Stimulated activated CD8-positive, alpha-beta memory T cell treated with anti-CD3 and anti-CD28 coated beads, Interleukin-15, amount 100 ng/mL, for 4 hours (primary cell): ENCODE measurements around the gene MYO1D.
"Not testable (repeated sequence)": the region's sequence is repeated elsewhere in the genome, so short reads cannot be mapped to it uniquely, and the experiment has no call there.

Source experiments
- DNase-seq, 2 donors: peaks; one replicate each; pipeline ENCODE4 v3.0.0-alpha.2; 2020; ENCODE audit warnings: low read depth in 2 of 2

MYO1D gene

DNA sequence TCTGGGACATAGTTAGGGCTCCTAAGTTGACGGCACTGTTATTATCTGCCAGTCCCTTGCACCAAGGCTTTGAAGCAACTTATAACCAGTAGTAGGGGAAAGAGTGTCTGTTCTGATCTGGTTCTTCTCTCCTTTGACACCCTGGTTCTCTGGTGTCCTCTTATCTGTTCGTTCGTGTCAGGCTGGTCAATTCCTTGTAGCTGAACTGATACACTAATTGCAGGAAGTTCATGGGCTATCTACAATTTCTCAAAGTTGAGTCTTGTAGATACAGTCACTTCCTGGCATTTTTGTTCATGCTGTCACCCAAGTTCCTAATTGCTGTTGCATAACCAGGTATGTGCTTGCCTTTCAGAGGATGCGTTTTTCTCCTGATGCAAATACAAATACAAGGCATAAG is 17.3 kb upstream of the MYO1D start:
- no peak for DNase-seq

DNA sequence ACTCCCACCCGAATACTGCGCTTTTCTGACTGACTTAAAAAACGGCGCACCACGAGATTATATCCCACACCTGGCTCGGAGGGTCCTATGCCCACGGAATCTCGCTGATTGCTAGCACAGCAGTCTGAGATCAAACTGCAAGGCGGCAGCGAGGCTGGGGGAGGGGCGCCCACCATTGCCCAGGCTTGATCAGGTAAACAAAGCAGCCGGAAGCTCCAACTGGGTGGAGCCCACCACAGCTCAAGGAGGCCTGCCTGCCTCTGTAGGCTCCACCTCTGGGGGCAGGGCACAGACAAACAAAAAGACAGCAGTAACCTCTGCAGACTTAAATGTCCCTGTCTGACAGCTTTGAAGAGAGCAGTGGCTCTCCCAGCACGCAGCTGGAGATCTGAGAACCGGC is 10.5 kb upstream of the MYO1D start:
- DNase-seq, result not testable (repeated sequence)

DNA sequence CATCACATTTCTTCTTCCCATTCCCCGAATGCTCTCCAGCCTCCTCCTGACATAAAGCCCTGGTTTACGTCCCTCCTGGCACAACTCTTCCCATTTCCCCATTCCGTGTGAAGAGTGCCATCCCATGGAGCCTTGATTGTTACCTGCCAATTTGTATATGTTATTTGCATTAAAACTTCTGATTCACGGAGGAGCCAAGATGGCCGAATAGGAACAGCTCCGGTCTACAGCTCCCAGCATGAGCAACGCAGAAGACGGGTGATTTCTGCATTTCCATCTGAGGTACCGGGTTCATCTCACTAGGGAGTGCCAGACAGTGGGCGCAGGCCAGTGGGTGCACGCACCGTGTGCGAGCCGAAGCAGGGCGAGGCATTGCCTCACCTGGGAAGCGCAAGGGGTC is 10.0 kb upstream of the MYO1D start:
- DNase-seq, result not testable (repeated sequence)

DNA sequence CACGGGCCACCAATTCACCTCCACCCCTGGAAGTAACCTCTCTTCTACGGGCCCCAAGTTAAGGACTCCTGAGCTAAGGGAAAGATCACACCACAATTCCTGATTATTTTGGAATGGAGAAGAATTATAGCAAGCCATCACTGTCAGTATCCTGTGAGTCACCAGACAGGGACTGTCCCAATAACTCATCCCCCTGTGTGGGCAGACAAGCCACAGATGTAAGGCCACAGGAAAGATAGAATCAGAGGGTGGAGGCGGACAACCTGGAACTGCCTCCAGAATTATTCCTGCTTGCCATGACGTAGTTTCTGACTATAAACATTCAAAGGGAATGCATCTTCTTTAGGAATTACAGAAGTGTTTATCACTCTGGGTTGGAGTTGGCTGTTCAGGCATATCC is 5.8 kb upstream of the MYO1D start:
- no peak for DNase-seq

DNA sequence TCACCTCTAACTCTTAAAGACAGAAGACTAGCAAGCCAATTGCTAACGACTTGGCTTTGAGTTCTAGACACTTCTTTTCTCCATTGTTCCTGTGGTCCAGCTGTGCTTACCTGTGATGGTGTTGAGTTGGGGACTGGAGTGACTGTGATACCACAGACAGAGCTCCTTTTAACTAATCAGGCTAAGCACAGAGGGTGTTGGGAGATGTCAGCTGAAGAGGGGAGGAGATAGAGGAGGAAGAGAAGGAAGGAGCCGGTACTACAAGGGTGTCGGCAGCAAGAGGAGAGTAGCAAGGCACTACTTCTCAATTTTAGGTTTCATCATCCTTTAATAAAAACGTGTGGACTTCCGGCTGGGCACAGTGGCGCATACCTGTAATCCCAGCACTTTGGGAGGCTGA is 5.1 kb upstream of the MYO1D start:
- no peak for DNase-seq

DNA sequence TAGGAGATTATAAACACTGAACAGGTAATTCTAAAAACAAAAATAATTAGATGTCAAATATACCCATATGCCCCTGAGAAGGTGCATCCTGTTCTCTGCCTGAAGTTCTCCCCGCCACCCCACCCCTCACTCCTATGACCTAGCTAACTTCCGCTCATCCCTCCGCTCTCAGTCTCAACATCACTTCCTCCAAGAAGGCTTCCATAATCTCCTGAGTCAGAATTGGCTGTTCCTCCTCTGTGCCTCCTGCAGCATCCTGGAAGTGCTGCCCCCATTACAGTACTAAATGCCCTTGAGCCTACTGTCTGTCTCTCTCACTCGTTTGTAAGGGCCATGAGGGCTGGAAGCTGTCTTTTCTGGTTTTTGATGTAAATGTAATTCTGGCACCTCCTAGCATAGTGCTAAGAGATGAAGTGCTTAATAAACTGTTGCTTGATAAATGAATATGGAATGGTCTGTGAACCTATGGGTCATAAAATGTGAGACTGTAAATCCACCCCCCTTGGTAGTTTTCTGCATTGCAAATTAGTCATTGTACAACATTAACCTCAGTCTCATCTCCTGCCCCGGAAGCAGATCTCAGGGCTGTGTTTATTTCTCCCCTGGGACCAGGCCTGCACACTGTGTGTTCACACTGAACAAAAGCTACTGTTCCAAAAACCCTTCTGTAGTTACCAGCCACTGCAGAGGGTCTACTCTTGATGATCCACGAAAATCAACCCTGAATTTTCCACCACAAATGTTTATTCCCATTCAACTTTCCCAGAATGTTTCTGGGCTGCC is 3.9 kb upstream of the MYO1D start:
- DNase-seq, result no peak

DNA sequence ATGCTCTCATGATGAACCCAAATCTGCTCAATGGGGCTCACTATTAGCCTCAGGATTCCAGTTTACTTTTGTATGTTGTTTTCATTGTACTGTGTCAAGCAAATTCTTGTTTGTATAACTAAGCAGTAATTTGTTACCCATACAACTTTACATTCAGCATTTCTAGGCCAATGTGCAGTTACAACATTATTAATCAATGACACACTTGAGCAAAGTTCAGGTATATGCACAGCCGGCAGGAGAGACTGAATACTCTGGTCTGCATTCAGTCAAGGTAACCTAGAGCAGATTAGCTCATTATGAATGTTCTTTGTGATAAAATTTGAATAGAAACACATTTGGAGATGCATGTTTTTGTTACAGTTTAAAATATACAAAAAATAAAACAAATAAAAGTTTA is 2.2 kb upstream of the MYO1D start:
- DNase-seq, result no peak

DNA sequence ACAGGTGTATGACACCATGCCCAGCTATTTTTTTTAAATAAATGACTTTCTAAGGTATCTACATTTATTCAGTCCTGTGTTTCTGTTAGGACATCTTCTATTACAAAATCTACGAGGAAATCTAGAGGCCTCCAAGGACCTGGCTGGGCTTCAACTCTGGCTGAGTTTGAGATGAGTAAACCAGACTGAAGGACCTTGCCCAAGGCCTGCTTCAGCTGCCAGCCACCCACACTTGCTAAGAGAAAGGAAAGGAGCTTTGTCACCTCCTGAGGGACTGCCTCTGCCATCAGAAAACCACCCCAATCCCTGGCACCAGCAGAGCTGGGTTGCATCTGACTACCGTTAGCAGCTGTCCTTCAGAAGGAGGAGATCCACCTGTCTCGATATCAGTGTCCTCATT is 1.3 kb upstream of the MYO1D start:
- no peak for DNase-seq

DNA sequence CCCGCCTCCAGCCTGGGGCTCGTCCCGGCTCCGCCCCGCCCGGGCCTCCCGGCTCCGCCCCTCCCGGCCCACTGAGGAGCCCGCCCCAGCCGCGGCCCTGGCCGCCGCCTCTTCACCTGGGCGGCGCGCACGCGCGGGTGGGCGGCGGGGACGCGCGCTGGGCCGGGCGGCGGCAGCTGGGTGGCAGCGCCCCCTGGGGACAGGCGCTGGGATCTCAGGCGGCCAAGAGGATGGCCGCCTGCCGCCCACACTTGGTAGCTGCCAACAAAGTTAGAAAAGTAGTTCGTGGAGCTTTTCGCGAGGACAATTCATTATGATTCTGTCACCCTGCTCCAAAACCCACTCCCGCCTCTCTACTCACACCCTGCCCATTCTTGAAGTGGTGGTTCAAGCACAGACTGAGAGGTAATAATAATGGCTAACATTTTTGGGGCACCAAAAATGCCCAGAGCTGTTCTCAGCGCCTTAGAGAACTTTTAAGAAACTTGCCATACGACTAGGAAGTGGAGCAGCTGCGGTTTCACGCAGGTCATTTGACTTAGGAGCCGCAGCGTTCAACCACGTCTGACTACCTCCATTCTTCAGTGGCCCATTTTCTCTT is 340 bp upstream of the MYO1D start:
- DNase-seq, result peak; percentile 79 to 90

DNA sequence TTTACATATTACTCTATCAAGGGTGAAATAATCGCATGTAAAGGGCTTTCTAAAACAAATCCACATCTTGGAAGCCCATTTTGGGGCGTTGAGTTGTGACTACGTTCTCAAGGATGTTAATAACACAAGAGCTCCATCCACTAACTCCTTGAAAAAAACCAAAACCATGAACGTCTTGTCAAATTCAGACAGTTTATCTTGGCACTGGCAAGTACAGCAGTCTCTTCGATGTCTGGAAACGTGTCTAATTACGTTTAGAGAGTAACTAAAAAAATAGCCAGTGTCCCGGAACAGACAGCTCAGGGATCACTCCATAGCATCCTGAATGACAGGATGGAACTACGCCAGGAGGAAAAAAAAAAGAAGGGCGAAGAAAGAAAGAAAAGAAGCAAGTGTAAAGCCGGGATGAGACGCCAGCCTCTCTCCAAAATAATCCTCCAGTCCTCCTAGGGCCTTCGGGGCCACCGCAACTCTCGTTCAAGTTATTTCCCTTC is 954 bp downstream of the MYO1D start:
- DNase-seq, result no peak

DNA sequence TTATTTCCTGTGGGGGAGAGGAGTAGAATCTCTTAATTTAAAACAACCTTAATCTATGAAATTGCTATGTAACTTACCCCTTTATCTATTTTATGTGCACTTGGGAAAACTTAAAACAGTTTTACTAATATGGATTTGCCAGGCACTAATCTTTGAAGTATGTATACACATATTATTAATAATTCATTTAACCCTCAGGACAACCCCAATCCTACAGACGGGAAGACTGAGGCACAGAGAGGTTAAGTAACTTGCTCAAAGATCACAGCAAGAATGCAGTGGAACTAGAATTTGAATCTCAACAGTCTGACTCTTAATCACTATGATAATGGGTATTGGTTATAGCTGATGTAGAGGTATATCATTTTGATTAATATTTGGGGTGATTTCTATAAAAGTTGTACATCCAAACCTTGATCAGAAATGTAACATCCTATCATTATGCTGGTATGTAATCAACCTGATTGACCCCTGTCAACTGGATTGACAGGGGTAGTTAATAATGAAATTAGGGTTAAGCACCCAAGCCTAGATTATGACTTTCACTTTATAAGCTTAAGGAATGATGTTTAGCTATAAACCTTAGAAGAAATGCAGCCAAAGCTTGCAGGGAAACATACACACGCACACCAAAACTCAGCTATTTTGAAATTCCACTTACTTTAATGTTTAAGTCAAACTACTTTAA is 1.6 kb downstream of the MYO1D start:
- DNase-seq, result no peak

DNA sequence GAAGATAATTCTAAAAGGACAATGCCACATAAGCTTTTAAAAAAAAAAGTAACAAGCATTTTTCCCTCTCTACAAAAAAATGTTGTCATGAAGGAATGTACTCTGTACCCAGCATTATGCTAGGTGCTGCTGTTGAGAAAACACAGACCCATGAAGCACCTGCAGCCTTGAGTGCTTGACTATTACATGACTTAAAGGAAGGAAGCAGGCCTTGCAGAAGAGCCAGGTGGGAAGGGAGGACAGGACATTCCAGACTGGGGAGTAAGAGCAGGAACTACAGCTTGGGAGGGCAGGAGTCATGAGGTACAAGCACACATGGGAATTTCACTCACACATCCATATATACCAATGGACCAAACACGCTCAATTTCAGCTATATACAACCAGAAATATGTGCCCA is 3.8 kb downstream of the MYO1D start:
- no peak for DNase-seq

DNA sequence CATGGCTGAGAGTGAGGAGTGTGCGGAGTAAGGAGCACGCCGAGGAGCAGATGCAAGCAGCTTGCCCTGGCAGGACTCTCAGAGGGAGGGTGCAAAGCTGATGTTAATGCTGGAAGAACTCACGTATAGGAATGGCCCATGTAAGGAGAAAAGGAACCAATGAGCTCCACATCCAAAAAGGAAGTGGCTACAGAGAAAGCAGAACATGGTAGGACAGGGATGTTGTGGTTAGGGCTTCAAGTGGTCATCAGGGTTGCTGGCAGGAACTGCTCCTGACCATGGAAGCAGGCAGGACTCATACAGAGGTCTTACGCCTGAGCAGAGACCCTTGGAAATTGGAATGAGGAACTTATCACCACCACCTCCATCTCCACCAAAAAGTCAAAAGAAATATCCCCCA is 5.2 kb downstream of the MYO1D start:
- no peak for DNase-seq

DNA sequence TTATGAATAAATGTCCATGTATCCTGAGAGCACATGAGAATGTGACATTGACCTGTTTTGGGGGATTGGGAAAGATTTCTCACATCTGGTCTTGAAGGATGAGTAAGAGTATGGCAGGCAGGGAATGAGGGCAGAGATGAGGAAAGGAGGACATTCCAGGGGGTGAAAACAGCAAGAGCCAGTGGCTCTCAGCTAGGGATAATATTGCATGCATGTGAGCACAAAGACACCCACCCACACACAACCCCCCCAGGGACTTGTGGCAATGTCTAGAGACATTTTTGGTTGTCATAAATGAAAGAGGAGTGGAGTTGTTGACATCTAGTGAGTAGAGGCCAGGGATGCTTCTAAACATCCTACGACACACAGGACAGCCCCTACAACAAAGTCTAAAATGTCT is 6.0 kb downstream of the MYO1D start:
- no peak for DNase-seq

DNA sequence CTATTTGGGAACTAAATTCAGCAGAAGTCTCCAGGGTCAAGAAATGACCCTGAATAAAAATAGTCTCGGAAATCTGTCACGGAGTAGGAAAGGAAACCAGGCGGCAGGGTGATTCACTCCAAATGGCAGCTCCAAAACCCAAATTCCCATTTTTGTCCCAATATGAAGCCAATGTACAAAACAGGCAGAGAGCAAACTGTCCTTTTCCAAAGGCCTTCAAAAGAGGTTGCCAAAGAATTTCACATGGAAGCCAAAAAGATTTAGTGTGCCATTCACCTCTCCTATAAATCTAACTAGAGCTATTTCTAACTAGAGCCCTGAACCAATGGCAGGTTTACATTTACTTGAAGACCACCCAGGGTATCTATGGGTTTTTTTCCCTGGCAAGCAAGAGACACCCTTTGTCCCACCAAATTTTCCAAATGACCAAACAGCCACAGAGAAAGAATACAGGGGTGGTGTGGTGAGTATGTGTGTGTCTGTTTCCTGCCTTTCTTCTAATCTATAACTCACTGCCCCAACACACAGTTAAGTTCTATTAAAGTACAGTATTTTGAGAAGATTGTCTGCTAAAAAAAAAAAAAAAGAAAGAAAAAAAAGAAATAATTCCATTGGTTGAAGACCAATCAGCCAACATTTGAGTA is 6.8 kb downstream of the MYO1D start:
- no peak for DNase-seq

DNA sequence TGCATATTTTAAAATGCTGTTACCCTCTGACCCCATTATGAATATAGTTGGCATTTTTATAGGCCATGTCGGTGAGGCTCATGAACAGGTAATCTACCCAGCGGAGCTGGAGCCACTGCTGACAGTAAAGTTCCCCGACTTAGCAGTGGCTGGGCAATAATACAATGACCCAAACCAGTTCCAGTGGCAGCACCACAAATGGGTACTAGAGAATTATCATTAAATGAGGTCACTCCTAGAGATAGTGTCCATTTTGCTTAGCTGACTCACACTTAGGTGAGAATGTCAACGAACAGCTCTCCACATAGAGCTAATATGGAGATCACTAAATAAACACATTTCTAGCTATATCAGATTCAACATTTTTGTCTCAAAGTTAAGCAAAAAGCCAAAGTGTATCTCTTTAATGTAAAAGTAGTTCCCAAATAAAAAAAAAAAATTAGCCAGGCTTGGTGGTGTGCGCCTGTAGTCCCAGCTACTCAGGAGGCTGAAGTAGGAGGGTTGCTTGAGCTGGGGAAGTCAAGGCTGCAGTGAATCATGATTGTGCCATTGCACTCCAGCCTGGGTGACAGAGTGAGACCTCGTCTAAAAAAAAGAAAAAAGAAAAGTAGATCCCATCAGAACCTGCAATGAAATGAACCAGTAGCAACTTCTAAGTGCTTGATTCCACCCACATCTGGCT is 7.4 kb downstream of the MYO1D start:
- DNase-seq, result no peak

DNA sequence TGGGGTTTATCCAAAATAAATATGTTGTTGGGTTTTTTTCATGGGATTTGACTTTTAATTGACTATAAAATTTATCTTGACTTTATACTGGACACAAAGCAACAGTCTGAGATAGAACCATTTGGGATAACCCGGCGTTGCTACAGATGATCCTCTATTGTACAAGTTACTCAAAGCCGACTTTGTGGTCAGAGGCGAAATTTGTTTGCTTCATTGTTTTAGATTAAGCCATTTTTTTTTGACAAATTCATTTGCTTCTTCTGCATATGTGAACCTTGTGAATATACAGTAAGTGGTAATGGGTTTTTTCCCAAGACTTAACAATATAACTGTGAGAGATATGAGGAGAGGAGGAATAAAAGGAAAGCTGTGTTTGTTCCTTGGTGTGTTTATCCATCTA is 11.8 kb downstream of the MYO1D start:
- no peak for DNase-seq

DNA sequence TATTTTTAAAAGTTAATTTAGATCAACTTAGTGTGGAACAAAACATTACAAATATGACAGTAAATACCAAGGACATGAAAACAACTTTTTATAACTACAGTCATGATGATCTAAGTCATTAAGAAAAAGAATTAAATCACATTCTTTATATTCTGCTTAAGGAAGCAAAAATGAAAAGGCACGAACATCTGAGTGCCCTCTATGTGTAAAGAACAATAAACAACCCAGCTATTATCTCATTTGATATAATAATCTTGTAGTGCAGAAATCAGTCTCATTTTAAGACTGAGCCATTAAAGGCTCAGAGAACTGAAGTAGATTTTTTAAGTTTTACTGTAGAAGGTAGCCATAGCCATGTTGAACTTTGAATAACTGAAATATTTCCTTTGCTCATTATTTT is 13.4 kb downstream of the MYO1D start:
- no peak for DNase-seq

DNA sequence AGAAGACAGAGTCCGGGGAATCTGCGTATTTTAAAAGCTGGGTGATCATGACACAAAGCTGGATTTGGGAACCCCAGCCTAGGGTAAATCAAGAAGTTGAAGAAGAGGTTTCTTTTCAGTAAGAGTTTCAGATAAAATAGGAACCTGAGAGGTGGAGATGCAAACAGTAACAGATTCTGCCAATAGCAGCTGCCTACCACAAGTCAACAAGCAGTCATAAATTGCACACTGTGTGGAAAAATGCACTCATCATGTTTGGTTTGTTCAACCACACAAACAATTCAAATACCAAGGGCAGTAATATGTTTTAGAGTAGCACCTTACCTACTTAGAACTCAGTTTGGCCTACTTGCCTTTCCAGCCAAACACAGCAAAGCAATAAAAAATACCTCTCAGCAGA is 14.0 kb downstream of the MYO1D start:
- no peak for DNase-seq

DNA sequence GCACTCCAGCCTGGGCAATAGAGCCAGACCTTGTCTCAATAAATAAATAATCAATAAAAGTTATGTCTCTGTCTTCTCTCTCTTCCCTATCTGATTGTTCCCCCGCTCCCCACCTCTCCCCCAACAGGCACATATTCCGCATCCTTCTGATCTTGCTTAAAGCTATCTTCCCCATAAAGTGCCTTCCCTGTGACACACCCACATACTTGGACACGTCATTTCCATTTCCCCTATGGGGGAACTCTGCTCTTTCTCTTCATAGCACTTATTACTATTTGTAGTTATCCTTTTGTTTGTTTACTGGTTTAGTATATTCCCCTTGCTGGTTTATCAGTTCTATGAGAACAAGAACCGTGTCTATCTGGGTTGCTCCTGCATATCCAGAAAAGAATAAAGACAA is 14.9 kb downstream of the MYO1D start:
- DNase-seq, result no peak

DNA sequence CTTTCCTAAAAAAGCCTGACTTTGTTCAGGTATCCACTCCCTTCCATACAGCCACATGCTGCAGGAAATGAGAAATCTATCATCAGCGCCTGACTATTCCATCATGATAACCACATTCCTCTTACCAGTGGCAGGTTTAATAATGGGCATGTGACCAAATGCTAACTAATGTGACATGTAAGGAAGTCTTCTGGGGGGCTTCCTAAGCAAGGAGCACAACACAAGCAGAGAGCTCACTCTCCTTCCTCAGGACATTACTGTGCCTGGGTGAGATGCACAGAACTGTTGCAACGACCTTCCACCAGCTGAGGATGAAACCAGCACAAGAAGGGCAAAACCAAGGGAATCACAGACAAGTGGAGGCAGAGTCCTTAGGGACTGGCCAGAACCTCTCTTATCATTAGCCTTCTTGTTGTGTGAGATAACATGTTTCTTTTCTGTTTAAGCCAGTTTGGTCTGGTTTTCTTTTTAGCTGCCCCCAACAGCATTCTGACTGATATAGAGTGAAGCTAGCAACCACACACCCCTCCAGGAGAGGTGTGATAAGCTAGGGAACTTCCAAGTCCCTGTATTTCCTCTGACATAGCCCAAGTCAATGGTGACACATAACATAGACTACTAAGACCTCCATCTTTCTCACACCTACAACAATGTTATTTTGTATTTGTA is 16.9 kb downstream of the MYO1D start:
- DNase-seq, result no peak
